H9 (cell line): ENCODE measurements around the gene RUVBL1. TPM values are rescaled to one million over a fixed set of nuclear protein-coding genes. Genes with fewer than 3 reads are reported as not detected.

Source experiments
- DNase-seq: peaks from one replicate; pipeline ENCODE4 v3.0.0-alpha.2; 2017
- H2AFZ ChIP-seq: one replicate; pipeline ENCODE4 v1.6.1; 2013; ENCODE audit warnings: mild to moderate bottlenecking, low read length, control low read depth, moderate library complexity
- H2AK5ac ChIP-seq: 2 replicates; pipeline ENCODE4 v1.6.1; 2013; ENCODE audit warnings: low read length, control low read depth, mixed read lengths; ENCODE audit not compliant: insufficient read length
- H2BK120ac ChIP-seq: one replicate; pipeline ENCODE4 v1.6.1; 2013; ENCODE audit warnings: low read depth, mild to moderate bottlenecking, low read length, control low read depth, inconsistent platforms; ENCODE audit not compliant: poor library complexity, severe bottlenecking
- H2BK12ac ChIP-seq: 2 replicates; pipeline ENCODE4 v1.6.1; 2013; ENCODE audit warnings: low read length, control low read depth, mixed read lengths, low read depth; ENCODE audit not compliant: insufficient read length
- H2BK15ac ChIP-seq: 2 replicates; pipeline ENCODE4 v1.6.1; 2013; ENCODE audit warnings: low read depth, low read length, control low read depth
- H2BK20ac ChIP-seq: one replicate; pipeline ENCODE4 v1.6.1; 2013; ENCODE audit warnings: low read depth, mild to moderate bottlenecking, low read length, control low read depth, inconsistent platforms; ENCODE audit not compliant: poor library complexity, severe bottlenecking
- H2BK5ac ChIP-seq: 2 replicates; pipeline ENCODE4 v1.6.1; 2013; ENCODE audit warnings: low read length, control low read depth, mixed read lengths; ENCODE audit not compliant: insufficient read length
- H3K14ac ChIP-seq: 2 replicates; pipeline ENCODE4 v1.6.1; 2013; ENCODE audit warnings: low read length, control low read depth; ENCODE audit not compliant: insufficient read depth
- H3K18ac ChIP-seq: 2 replicates; pipeline ENCODE4 v1.6.1; 2013; ENCODE audit warnings: low read depth, mild to moderate bottlenecking, mixed read lengths, low read length, control low read depth; ENCODE audit not compliant: insufficient read length
- H3K23ac ChIP-seq: 2 replicates; pipeline ENCODE4 v1.6.1; 2013; ENCODE audit warnings: low read length, control low read depth, mixed read lengths, low read depth; ENCODE audit not compliant: insufficient read length
- H3K23me2 ChIP-seq: 2 replicates; pipeline ENCODE4 v1.6.1; 2013; ENCODE audit warnings: low read depth, mild to moderate bottlenecking, mixed read lengths, low read length, control low read depth; ENCODE audit not compliant: insufficient read length, poor library complexity, severe bottlenecking
- H3K27ac ChIP-seq: 2 replicates; pipeline ENCODE4 v1.5.1; 2013; ENCODE audit warnings: low read length, control low read depth, mixed read lengths, low read depth; ENCODE audit not compliant: insufficient read length
- H3K27me3 ChIP-seq: 2 replicates; pipeline ENCODE4 v1.6.1; 2013; ENCODE audit warnings: low read length, control low read depth, inconsistent platforms; ENCODE audit not compliant: insufficient read depth
- H3K4ac ChIP-seq: 2 replicates; pipeline ENCODE4 v1.6.1; 2013; ENCODE audit warnings: low read depth, mild to moderate bottlenecking, control low read depth, inconsistent platforms, low read length, moderate library complexity
- H3K4me1 ChIP-seq: 2 replicates; pipeline ENCODE4 v1.6.1; 2013; ENCODE audit warnings: low read length, control low read depth, inconsistent platforms; ENCODE audit not compliant: insufficient read depth
- H3K4me2 ChIP-seq: 2 replicates; pipeline ENCODE4 v1.6.1; 2013; ENCODE audit warnings: low read length, control low read depth, mixed read lengths; ENCODE audit not compliant: insufficient read length, insufficient read depth
- H3K56ac ChIP-seq: 2 replicates; pipeline ENCODE4 v1.6.1; 2013; ENCODE audit warnings: low read depth, mild to moderate bottlenecking, mixed read lengths, low read length, control low read depth; ENCODE audit not compliant: insufficient read length
- H3K79me1 ChIP-seq: 2 replicates; pipeline ENCODE4 v1.6.1; 2013; ENCODE audit warnings: low read depth, mild to moderate bottlenecking, moderate library complexity, low read length, control low read depth, inconsistent platforms; ENCODE audit not compliant: insufficient read depth, poor library complexity, severe bottlenecking
- H3K79me2 ChIP-seq: 2 replicates; pipeline ENCODE4 v1.6.1; 2013; ENCODE audit warnings: low read length, control low read depth, inconsistent platforms; ENCODE audit not compliant: insufficient read depth
- H3K9ac ChIP-seq: 2 replicates; pipeline ENCODE4 v1.6.1; 2013; ENCODE audit warnings: low read length, control low read depth, mixed read lengths; ENCODE audit not compliant: insufficient read length; ENCODE audit errors: extremely low read depth
- H3K9me3 ChIP-seq: one replicate; pipeline ENCODE4 v1.6.1; 2013; ENCODE audit warnings: low read depth, low read length, inconsistent platforms; ENCODE audit not compliant: control insufficient read depth
- H3T11ph ChIP-seq: one replicate; pipeline ENCODE4 v1.6.1; 2013; ENCODE audit warnings: mild to moderate bottlenecking, low read length, control low read depth, inconsistent platforms
- H4K20me1 ChIP-seq: one replicate; pipeline ENCODE4 v1.6.1; 2013; ENCODE audit not compliant: control insufficient read depth, insufficient read length, insufficient read depth
- H4K5ac ChIP-seq: 2 replicates; pipeline ENCODE4 v1.6.1; 2013; ENCODE audit warnings: low read depth, mild to moderate bottlenecking, mixed read lengths, low read length, control low read depth; ENCODE audit not compliant: insufficient read length
- H4K8ac ChIP-seq: replicated peaks from 2 replicates; pipeline ENCODE4 v1.6.1; 2013; ENCODE audit warnings: low read length, control low read depth, mixed read lengths, low read depth; ENCODE audit not compliant: insufficient read length
- H4K91ac ChIP-seq: 2 replicates; pipeline ENCODE4 v1.6.1; 2013; ENCODE audit warnings: low read depth, mild to moderate bottlenecking, moderate library complexity, mixed read lengths, low read length, control low read depth; ENCODE audit not compliant: insufficient read length
- H3K27ac Mint-ChIP-seq, 3 experiments: 2 replicates in 2 of 3; 3 replicates in 1 of 3; pipeline ENCODE4 v1.8.0; 2020 to 2021; ENCODE audit warnings: mixed read lengths in 3 of 3, mild to moderate bottlenecking in 1 of 3, moderate library complexity in 1 of 3
- H3K27me3 Mint-ChIP-seq: 2 replicates; pipeline ENCODE4 v1.8.0; 2021; ENCODE audit warnings: low read depth, mild to moderate bottlenecking, moderate library complexity, mixed read lengths
- H3K36me3 Mint-ChIP-seq, 3 experiments: 2 replicates in 2 of 3; 3 replicates in 1 of 3; pipeline ENCODE4 v1.8.0; 2020 to 2021; ENCODE audit warnings: low read depth in 3 of 3, mixed read lengths in 3 of 3; ENCODE audit not compliant: insufficient read depth in 1 of 3
- H3K4me1 Mint-ChIP-seq, 2 experiments: 2 replicates each; pipeline ENCODE4 v1.8.0; 2020; ENCODE audit warnings: mixed read lengths in 2 of 2
- H3K4me3 Mint-ChIP-seq, 2 experiments: 2 replicates in 1 of 2; 3 replicates in 1 of 2; pipeline ENCODE4 v1.8.0; 2020 to 2021; ENCODE audit warnings: mild to moderate bottlenecking in 2 of 2, mixed read lengths in 2 of 2, moderate library complexity in 1 of 2
- H3K9me3 Mint-ChIP-seq, 2 experiments: 2 replicates in 1 of 2; 3 replicates in 1 of 2; pipeline ENCODE4 v1.8.0; 2020; ENCODE audit warnings: mild to moderate bottlenecking in 2 of 2, mixed read lengths in 2 of 2, moderate library complexity in 1 of 2
- WGBS: extraction: QIAGEN DNeasy Blood & Tissue Kit; methylation state at CpG from one replicate; pipeline ENCODE4 v1.1.7; 2013; ENCODE audit warnings: missing lambda C conversion rate, low lambda C conversion rate, mixed read lengths; ENCODE audit not compliant: insufficient read length; ENCODE audit errors: extremely low coverage; 5-methylcytosine and 5-hydroxymethylcytosine counted together
- total RNA-seq: library from RNA; stranded (reverse); gene quantifications from 2 replicates; pipeline ENCODE4 v1.2.1, GENCODE V29; 2021
- TF ChIP-seq, protein P1 (sequence below): fragments of 200-600 bp; sonication (generic); conservative IDR thresholded peaks from 3 replicates; pipeline ENCODE4 v1.8.0; 2021; ENCODE audit warnings: antibody characterized with exemption, mild to moderate bottlenecking

The RUVBL1 gene
- total RNA-seq, 1 experiment from 2014 or later: 99.6 TPM

DNA sequence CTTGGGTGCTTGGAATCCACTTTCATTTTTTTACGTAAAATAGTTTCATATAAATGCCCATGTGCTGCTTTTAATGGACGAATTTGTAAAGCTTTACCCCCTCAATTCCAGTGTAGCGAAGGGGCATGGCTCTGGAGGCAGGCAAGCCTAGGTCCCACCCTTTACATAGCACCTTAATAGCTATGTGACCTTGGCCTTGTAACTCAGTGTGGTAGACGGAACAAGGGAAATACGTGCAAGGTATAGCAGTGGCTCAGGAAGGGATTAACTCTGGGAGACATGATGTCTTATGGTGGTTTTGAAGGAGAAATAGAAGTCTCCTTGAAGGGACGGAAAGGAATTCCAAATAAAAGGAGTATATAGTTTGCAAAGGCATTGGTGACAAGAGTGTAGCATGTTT is 70.0 kb downstream of the RUVBL1 start:
- H3K4me3 Mint-ChIP-seq: peak overlapping the region; percentile 92 to 99
- no CpG with 5 or more reads among the region's 6 CpGs for WGBS
- H3K9me3 Mint-ChIP-seq: no peaks in the 10 kb centered on the region; a peak in 1 of 5 replicates

More for the DNA sequence above, 70.0 kb downstream of the RUVBL1 start:
- Histone ChIP-seq H4K91ac (no peak overlapping the region), H3K9me3 (no peaks in the 10 kb centered on the region), H2BK15ac (no peak overlapping the region), H3K23ac (no peak overlapping the region), H3K79me1 (peaks cover 7% of the 10 kb centered on the region), H3K4me1 (no peaks in the 10 kb centered on the region), H3K14ac (no peak overlapping the region), H3T11ph (no peak overlapping the region), H3K79me2 (peaks cover 10% of the 10 kb centered on the region; the same call in 1 of the 2 replicates), H3K4ac (no peak overlapping the region), H2BK120ac (no peak overlapping the region), H2BK12ac (no peak overlapping the region), H4K20me1 (no peaks in the 10 kb centered on the region), H4K8ac (no peak overlapping the region), H2BK5ac (no peak overlapping the region), H3K27me3 (no peaks in the 10 kb centered on the region), H3K9ac (no peak overlapping the region), H2AFZ (no peak overlapping the region), H2BK20ac (no peak overlapping the region), H3K4me2 (peak overlapping the region; percentile 99), H3K18ac (no peak overlapping the region), H3K56ac (no peak overlapping the region), H3K23me2 (peaks cover 10% of the 10 kb centered on the region), H4K5ac (no peak overlapping the region), H2AK5ac (no peak overlapping the region), H3K27ac (no peak overlapping the region)
- Mint-ChIP-seq H3K4me1 (peaks cover 20 to 26% of the 10 kb centered on the region in 2 experiments), H3K36me3 (peaks cover 14 to 54% (median 47%) of the 10 kb centered on the region in 3 experiments; a peak in 6 of 7 replicates), H3K27me3 (no peaks in the 10 kb centered on the region), H3K27ac (no peak overlapping the region)
- TF ChIP-seq, protein P1, sequence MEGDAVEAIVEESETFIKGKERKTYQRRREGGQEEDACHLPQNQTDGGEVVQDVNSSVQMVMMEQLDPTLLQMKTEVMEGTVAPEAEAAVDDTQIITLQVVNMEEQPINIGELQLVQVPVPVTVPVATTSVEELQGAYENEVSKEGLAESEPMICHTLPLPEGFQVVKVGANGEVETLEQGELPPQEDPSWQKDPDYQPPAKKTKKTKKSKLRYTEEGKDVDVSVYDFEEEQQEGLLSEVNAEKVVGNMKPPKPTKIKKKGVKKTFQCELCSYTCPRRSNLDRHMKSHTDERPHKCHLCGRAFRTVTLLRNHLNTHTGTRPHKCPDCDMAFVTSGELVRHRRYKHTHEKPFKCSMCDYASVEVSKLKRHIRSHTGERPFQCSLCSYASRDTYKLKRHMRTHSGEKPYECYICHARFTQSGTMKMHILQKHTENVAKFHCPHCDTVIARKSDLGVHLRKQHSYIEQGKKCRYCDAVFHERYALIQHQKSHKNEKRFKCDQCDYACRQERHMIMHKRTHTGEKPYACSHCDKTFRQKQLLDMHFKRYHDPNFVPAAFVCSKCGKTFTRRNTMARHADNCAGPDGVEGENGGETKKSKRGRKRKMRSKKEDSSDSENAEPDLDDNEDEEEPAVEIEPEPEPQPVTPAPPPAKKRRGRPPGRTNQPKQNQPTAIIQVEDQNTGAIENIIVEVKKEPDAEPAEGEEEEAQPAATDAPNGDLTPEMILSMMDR: no peak
- no peak for DNase-seq
